Subcutaneous adipose tissue (tissue), 4 donors: ENCODE results near the gene TJP3. TPM values are rescaled to one million over a fixed set of nuclear protein-coding genes. Genes with fewer than 3 reads are reported as not detected.

Source experiments
- total RNA-seq, 4 donors: library from RNA; depleted of rRNA; stranded (reverse); fragments of >200 nt; gene quantifications; one replicate each; pipeline ENCODE4 v1.1.0, GENCODE V29; 2016
- TF ChIP-seq, protein P1 (sequence below): fragments of 450-650 bp; IDR thresholded peaks from one replicate; pipeline ENCODE4 v1.5.1; 2016; ENCODE audit warnings: low read depth, mild to moderate bottlenecking, control low read depth, antibody characterized with exemption, moderate library complexity

Gene TJP3
- total RNA-seq, 4 donors from 2014 or later = 0.22 TPM; not detected in 3

DNA sequence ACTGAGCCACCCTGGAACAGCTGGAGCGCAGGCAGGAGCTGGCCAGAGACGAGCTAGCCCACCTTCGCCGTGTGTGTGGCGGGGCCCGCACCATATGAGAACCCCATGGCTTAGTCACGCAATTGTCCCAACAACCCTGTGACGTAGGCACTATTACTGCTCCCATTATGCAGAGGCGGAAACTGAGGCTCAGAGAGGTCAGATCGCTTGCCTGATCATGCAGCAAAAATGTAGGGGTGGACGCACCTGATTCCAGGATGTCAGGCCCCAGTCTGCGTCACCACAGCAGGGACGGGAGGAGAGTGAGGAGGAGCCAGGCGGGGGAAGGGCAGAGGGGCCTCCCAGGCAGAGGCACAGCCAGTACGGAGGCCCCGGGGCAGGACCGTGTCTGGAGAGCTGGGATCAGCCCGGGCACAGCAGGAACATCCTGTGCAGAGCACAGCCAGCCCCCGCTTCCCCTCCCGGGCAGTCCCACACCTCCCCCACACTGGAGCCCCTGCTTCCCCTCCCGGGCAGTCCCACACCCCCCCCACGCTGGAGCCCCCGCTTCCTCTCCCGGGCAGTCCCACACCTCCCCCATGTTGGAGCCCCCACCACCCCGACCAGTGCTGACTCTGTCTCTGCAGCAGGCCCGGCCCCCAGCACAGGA, 24.7 kb upstream of the TJP3 start:
- TF ChIP-seq, protein P1, sequence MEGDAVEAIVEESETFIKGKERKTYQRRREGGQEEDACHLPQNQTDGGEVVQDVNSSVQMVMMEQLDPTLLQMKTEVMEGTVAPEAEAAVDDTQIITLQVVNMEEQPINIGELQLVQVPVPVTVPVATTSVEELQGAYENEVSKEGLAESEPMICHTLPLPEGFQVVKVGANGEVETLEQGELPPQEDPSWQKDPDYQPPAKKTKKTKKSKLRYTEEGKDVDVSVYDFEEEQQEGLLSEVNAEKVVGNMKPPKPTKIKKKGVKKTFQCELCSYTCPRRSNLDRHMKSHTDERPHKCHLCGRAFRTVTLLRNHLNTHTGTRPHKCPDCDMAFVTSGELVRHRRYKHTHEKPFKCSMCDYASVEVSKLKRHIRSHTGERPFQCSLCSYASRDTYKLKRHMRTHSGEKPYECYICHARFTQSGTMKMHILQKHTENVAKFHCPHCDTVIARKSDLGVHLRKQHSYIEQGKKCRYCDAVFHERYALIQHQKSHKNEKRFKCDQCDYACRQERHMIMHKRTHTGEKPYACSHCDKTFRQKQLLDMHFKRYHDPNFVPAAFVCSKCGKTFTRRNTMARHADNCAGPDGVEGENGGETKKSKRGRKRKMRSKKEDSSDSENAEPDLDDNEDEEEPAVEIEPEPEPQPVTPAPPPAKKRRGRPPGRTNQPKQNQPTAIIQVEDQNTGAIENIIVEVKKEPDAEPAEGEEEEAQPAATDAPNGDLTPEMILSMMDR = no peak

DNA sequence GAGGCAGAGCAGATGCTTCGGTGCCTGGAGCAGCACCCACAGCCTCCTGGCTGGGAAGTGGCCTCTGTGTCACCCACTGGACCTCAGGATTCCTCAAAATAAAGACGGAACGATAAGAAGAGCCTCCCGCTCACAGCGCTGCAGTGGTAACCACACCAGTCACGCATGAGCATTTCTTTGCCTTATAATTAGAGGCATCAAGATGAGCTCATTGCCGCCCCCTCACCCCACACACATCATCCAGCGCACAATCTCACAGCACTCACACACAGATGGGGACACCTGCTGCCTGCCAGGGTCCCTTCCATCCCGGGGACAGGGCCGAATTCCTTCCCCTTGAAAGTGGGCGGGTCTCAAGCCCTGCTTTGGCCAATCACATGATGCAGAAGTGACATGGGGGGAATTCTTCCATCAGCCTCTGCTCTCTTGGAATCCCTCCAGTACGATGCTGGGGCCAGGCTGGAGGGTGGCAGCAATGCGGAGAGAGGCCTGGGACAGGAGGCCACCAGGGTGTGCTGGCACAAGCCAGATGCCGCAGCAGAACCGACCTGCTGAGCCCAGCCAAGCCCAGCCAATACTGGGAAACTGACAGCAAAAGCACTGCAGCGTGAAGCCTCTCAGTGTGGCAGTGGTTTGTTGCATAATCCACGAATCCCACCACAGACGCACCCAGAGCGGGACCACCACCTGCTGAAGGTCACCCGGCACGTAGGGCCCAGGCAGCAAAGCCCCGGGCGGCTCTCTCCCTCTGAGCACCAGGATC, 23.9 kb upstream of the TJP3 start:
- TF ChIP-seq, protein P1 = no peak

DNA sequence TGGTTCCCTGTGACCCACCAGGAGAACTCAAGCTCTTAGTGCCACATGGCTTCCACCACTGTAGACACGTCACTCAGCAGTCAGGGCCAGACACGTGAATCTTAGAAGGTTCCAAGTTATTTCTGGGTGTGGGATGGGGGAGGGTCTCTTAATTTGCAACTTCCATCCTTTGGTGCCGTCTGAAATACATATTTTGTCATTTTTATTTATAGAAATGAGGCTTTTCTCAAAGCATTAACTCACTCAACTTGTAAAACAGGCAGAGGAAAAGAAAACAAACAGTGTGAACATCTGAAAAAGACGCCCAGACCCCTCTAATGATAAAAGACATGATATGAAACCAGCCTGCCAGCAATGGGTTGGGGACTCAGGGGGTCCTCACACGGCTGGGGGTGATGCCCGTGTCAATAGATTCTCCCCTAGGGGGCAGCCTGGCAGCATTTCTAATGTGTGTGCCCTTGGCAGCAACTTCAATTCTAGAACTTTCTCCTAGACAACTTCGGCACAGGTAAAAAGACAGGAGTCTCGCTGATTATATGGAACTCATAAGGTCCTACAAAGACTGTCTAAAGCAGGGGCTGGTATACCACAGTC, 23.3 kb upstream of the TJP3 start:
- TF ChIP-seq, protein P1 = no peak

DNA sequence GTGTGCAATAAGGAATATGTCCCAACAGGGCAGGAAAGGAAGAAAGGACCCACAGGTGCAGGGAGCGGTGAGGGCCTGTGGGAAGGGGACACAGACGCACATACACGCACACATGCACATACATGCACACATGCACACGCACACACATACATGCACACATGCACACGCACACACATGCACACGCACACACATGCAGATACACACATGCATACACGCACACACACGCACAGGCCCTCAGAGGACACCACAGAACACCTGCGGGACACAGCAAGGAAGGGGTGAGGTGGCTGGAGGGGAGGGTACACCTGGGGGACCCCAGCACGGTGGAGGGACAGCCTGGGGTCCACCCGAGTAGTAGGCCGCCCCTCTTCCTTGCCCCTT, 20.8 kb upstream of the TJP3 start:
- TF ChIP-seq, protein P1 = no peak

DNA sequence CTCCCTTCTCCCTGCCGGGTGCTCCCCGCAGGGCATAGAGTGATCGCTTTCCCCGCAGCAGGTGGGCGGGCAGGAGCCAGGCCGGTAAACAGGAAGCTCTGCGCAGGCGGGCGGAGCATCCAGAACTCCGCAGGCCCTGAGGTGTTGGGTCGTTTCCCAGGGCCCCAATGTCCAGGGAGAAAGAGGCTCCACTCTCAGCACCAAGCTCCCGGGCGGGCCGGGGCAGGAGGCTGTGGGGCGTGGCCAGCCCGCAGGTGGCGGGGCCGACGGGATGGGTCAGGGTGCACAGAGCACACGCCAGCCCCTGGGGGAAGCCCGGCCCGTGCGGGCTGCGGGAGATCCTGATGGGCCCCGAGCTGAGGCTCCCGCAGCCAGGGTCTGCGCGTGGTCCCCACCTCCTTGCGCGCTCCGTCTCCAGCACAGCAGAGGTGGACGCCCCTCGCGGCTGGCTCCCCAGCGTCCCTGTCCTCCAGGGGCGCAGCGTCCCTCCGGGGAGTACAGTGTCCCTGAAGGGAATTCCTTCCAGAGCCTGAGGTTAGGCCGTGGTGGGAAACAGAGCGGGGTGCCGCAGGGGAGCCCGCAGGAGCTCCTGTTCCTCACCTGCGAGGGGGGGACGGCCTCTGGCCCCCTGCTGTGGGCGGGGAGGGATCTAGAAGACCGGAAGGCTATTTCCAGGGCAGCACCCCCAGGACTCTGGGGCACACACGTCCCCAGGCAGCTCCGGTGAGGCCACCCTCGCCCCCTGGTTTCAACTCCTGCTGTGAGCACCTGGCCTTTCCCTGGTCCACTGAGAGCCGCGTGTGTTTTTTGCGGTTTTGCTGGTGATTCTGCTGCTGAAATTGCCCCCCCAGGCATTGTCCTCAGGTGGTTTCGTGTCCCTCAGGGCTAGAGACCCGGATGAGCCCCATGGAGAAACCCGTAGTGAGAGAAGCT, 20.1 kb upstream of the TJP3 start:
- TF ChIP-seq, protein P1 = no peak

DNA sequence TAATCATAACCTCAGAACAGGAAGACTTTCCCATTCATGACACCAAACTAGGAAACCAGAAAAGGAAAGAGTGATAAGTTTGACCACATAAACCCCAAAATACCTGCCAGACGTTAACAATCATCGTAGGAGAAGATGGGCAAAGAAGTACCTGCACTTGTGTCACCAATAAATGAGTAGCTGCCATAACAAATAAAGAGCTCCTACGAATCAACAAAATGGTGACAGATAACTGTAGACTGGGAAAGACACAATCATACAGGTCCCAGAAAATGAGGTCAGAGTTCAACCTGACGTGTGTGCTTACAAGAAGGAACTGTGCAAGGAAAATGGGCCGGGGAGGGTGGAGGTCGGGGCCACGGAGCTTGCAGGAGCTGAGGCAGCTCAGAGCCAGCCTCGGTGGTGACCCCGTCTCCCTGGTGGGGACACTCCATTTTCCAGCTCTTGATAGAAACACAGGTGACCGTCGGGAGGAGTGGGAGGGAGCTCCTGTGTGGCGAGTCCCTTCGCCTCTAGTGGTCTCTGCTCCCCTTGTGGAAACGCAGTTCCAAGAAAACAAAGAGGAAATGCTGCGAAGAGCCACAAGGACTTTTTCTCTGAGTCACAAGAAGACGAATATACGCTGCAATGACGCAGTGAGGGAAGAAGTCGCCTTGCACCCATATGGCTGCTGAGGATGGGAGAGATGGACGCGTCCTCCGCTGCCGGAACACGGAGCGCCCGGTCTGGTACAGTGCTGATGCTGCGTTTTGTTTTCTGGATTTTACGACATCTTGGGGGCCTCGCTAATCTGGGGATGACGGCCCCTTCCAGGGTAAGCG, 17.4 kb upstream of the TJP3 start:
- TF ChIP-seq, protein P1 = no peak
